BJ (cell line): Measurements from ENCODE around the gene DPM1. TPM values are rescaled to one million over a fixed set of nuclear protein-coding genes. Genes with fewer than 3 reads are reported as not detected.

Source experiments
- CTCF ChIA-PET: fragments of 350-600 bp; formaldehyde crosslinking; extraction: SDS; loops from one replicate; lab custom pipeline; 2021; ENCODE audit warnings: antibody characterized with exemption, inconsistent platforms; lab: Yijun Ruan, JAX
- POLR2A ChIA-PET: fragments of 300-600 bp; sonication (Branson Sonifier 250); formaldehyde crosslinking; extraction: SDS; loops from one replicate; lab custom pipeline; 2021; ENCODE audit warnings: antibody characterized with exemption; lab: Charles Lee
- DNase-seq: peaks from one replicate; pipeline ENCODE4 v3.0.0-alpha.2; 2011; ENCODE audit warnings: low read depth
- H3K27me3 ChIP-seq: 2 replicates; pipeline ENCODE4 v1.6.0; 2011; ENCODE audit warnings: low read length; ENCODE audit not compliant: control insufficient read depth, insufficient read depth
- H3K36me3 ChIP-seq: 2 replicates; pipeline ENCODE4 v1.5.1; 2011; ENCODE audit warnings: low read length; ENCODE audit not compliant: control insufficient read depth, insufficient read depth
- H3K4me3 ChIP-seq: 2 replicates; pipeline ENCODE4 v1.5.1; 2011; ENCODE audit warnings: low read depth, mild to moderate bottlenecking, control low read depth, low read length
- CTCF ChIP-seq: IDR thresholded peaks from 2 replicates; pipeline ENCODE4 v1.5.1; 2011; ENCODE audit warnings: low read depth, mild to moderate bottlenecking, control low read depth, inconsistent platforms, low read length, moderate library complexity; ENCODE audit not compliant: insufficient read depth
- polyA plus RNA-seq: library from polyadenylated mRNA; depleted of rRNA; stranded (reverse); fragments of >200 nt; gene quantifications from 2 replicates; pipeline ENCODE4 v1.2.3, GENCODE V29; 2011

The DPM1 gene
- polyA plus RNA-seq, 1 experiment = 35.4 TPM

- TF ChIP-seq CTCF = no peak
- H3K27me3 ChIP-seq = no peaks in the 10 kb centered on the region; the same call in 1 of the 2 replicates
- H3K4me3 ChIP-seq = no peak overlapping the region
- DNase-seq = no peak
- POLR2A ChIA-PET = interaction anchor here (0.5 to 0.7 kb wide), 2 partner anchors 549 to 1118 kb away, joined by 3 to 8 read pairs; no protein-coding TSS in a partner anchor
- CTCF ChIA-PET = interaction anchor here (0.9 to 5.0 kb wide), 4 partner anchors 15 to 600 kb away, joined by 3 to 23 read pairs (median 4); no protein-coding TSS in a partner anchor
- H3K36me3 ChIP-seq = no peaks in the 10 kb centered on the region
These were observed 37.2 kb upstream of the DPM1 start for GRCh38 chr20:50995506-50995905.

- Histone ChIP-seq H3K27me3 (no peaks in the 10 kb centered on the region; the same call in 1 of the 2 replicates), H3K36me3 (no peaks in the 10 kb centered on the region), H3K4me3 (no peak overlapping the region)
- DNase-seq = no peak
- ChIA-PET CTCF (interaction anchor here (1.3 to 14.6 kb wide), 8 partner anchors 12 to 320 kb away, joined by 3 to 340 read pairs (median 8); partner anchors contain the start of genes DPM1 and MOCS3), POLR2A (no interaction called here)
- TF ChIP-seq CTCF = no peak
These were observed 35.5 kb upstream of the DPM1 start for GRCh38 chr20:50993876-50994275.

- POLR2A ChIA-PET = no interaction called here
- no peak for DNase-seq
- no peaks in the 10 kb centered on the region; the same call in 1 of the 2 replicates for H3K27me3 ChIP-seq
These were observed 34.6 kb upstream of the DPM1 start for GRCh38 chr20:50992733-50993457.

GRCh38 chr20:50992336-50992732 is 34.0 kb upstream of the DPM1 start:
- no peak for TF ChIP-seq CTCF
- Histone ChIP-seq H3K4me3 (no peak overlapping the region), H3K36me3 (no peaks in the 10 kb centered on the region), H3K27me3 (no peaks in the 10 kb centered on the region; the same call in 1 of the 2 replicates)
- CTCF ChIA-PET = interaction anchor here (0.9 to 14.6 kb wide), 23 partner anchors 10 to 628 kb away, joined by 3 to 340 read pairs (median 4); partner anchors contain the start of genes BCAS4, DPM1 and MOCS3
- POLR2A ChIA-PET = no interaction called here
- DNase-seq = no peak

More at GRCh38 chr20:50992733-50993457, 34.6 kb upstream of the DPM1 start:
- CTCF ChIA-PET = interaction anchor here (0.6 to 14.6 kb wide), 28 partner anchors 9 to 627 kb away, joined by 3 to 340 read pairs (median 3); partner anchors contain the start of genes BCAS4, DPM1 and MOCS3
- Histone ChIP-seq H3K4me3 (no peak overlapping the region), H3K36me3 (no peaks in the 10 kb centered on the region)
- peak; percentile 68 for TF ChIP-seq CTCF

- TF ChIP-seq CTCF = no peak
- no peak for DNase-seq
- ChIA-PET POLR2A (no interaction called here), CTCF (interaction anchor here (0.6 to 14.6 kb wide), 10 partner anchors 10 to 903 kb away, joined by 3 to 340 read pairs (median 8); partner anchors contain the start of gene BCAS4)
- Histone ChIP-seq H3K27me3 (no peaks in the 10 kb centered on the region), H3K4me3 (no peak overlapping the region), H3K36me3 (no peaks in the 10 kb centered on the region)
These were observed 32.7 kb upstream of the DPM1 start for GRCh38 chr20:50991076-50991475.
